Neuronal stem cell (in vitro differentiated cells): ENCODE results near the gene CCDC93.

Source experiments
- DNase-seq: peaks from one replicate; pipeline ENCODE4 v3.0.0-alpha.2; 2013; ENCODE audit warnings: low spot score
- H2AFZ ChIP-seq: one replicate; pipeline ENCODE4 v1.6.1; 2013; ENCODE audit warnings: mild to moderate bottlenecking, low read length, inconsistent platforms
- H2AK5ac ChIP-seq: 2 replicates; pipeline ENCODE4 v1.6.1; 2013; ENCODE audit warnings: low read depth, mild to moderate bottlenecking, inconsistent platforms, low read length, moderate library complexity, mixed read lengths
- H2BK120ac ChIP-seq: 2 replicates; pipeline ENCODE4 v1.6.1; 2013; ENCODE audit warnings: low read depth, mild to moderate bottlenecking, inconsistent platforms, low read length, moderate library complexity, mixed read lengths
- H2BK12ac ChIP-seq: one replicate; pipeline ENCODE4 v1.6.1; 2013; ENCODE audit warnings: low read length, inconsistent platforms
- H2BK15ac ChIP-seq: 2 replicates; pipeline ENCODE4 v1.6.1; 2013; ENCODE audit warnings: mild to moderate bottlenecking, low read length, inconsistent platforms, mixed read lengths
- H2BK5ac ChIP-seq: one replicate; pipeline ENCODE4 v1.6.1; 2013; ENCODE audit warnings: inconsistent platforms, mild to moderate bottlenecking, low read length, moderate library complexity
- H3K14ac ChIP-seq: one replicate; pipeline ENCODE4 v1.6.1; 2013; ENCODE audit warnings: low read length, inconsistent platforms
- H3K18ac ChIP-seq: 2 replicates; pipeline ENCODE4 v1.6.1; 2013; ENCODE audit warnings: low read length, inconsistent platforms
- H3K23ac ChIP-seq: 2 replicates; pipeline ENCODE4 v1.6.1; 2013; ENCODE audit warnings: low read depth, mild to moderate bottlenecking, mixed read lengths, low read length, inconsistent platforms; ENCODE audit not compliant: poor library complexity
- H3K27ac ChIP-seq: replicated peaks from 3 replicates; pipeline ENCODE4 v1.5.1; 2013; ENCODE audit warnings: low read length, inconsistent platforms
- H3K27me3 ChIP-seq, 3 experiments: 2 replicates each; pipeline ENCODE4 v1.6.1; 2013; ENCODE audit warnings: low read length in 3 of 3, mild to moderate bottlenecking in 2 of 3, inconsistent platforms in 1 of 3, low read depth in 1 of 3, mixed read lengths in 1 of 3, moderate library complexity in 1 of 3; ENCODE audit not compliant: control insufficient read depth in 3 of 3, insufficient read depth in 3 of 3
- H3K36me3 ChIP-seq, 2 donors: replicated peaks in 1 of 2; 2 replicates each; pipeline ENCODE4 v1.6.1; 2013; ENCODE audit warnings: low read length in 2 of 2; ENCODE audit not compliant: control insufficient read depth in 2 of 2, insufficient read depth in 2 of 2
- H3K4ac ChIP-seq: 2 replicates; pipeline ENCODE4 v1.6.1; 2013; ENCODE audit warnings: inconsistent platforms, mild to moderate bottlenecking, low read length, moderate library complexity
- H3K4me1 ChIP-seq, 2 donors: 1 replicate in 1 of 2; 2 replicates in 1 of 2; pipeline ENCODE4 v1.6.1; 2013; ENCODE audit warnings: low read length in 2 of 2, low read depth in 1 of 2; ENCODE audit not compliant: control insufficient read depth in 2 of 2, insufficient read depth in 1 of 2
- H3K4me2 ChIP-seq: one replicate; pipeline ENCODE4 v1.6.1; 2013; ENCODE audit warnings: mild to moderate bottlenecking, low read length, inconsistent platforms; ENCODE audit not compliant: insufficient read depth, poor library complexity, severe bottlenecking
- H3K4me3 ChIP-seq, 2 donors: 2 replicates each; pipeline ENCODE4 v1.5.1; 2013; ENCODE audit warnings: low read length in 2 of 2, mild to moderate bottlenecking in 2 of 2, inconsistent platforms in 1 of 2, moderate library complexity in 1 of 2
- H3K79me1 ChIP-seq: one replicate; pipeline ENCODE4 v1.6.1; 2013; ENCODE audit warnings: low read depth, mild to moderate bottlenecking, inconsistent platforms, low read length, moderate library complexity
- H3K9ac ChIP-seq: one replicate; pipeline ENCODE4 v1.6.1; 2013; ENCODE audit warnings: mild to moderate bottlenecking, low read depth, low read length, inconsistent platforms; ENCODE audit not compliant: poor library complexity
- H3K9me3 ChIP-seq, 2 donors: replicated peaks in 1 of 2; 2 replicates each; pipeline versions ENCODE3 to v1.6.1; 2013; ENCODE audit warnings: low read length in 2 of 2, mild to moderate bottlenecking in 2 of 2, inconsistent platforms in 1 of 2, low read depth in 1 of 2, mixed read lengths in 1 of 2, moderate library complexity in 1 of 2; ENCODE audit not compliant: control insufficient read depth in 2 of 2, insufficient read depth in 1 of 2
- H4K8ac ChIP-seq: one replicate; pipeline ENCODE4 v1.6.1; 2013; ENCODE audit warnings: low read depth, mild to moderate bottlenecking, inconsistent platforms, low read length, moderate library complexity
- H4K91ac ChIP-seq: one replicate; pipeline ENCODE4 v1.6.1; 2013; ENCODE audit warnings: low read length, low read depth, mild to moderate bottlenecking, inconsistent platforms; ENCODE audit not compliant: poor library complexity
- WGBS, 2 donors: extraction: QIAGEN DNeasy Blood & Tissue Kit; methylation state at CpG; one replicate each; pipeline ENCODE4 v1.1.7; 2013; ENCODE audit warnings: missing lambda C conversion rate in 2 of 2, mixed read lengths in 1 of 2; ENCODE audit not compliant: insufficient read length in 2 of 2, insufficient replicate concordance in 1 of 2; ENCODE audit errors: extremely low coverage in 2 of 2; 5-methylcytosine and 5-hydroxymethylcytosine counted together

CCDC93 gene

GRCh38 chr2:118059919-118060478 lies 46.1 kb upstream of the CCDC93 start:
- no peak overlapping the region for H3K4ac ChIP-seq
- no peaks in the 10 kb centered on the region for H3K9me3 ChIP-seq
- H3K23ac ChIP-seq = no peak overlapping the region
- H3K9ac ChIP-seq = no peak overlapping the region
- no peak for DNase-seq
- no peaks in the 10 kb centered on the region for H3K79me1 ChIP-seq
- H2AK5ac ChIP-seq = no peak overlapping the region
- no peak overlapping the region for H4K91ac ChIP-seq
- WGBS, 2 donors = 100% methylated on average over 1 of the region's 4 CpGs; no CpG with 5 or more reads in 1 of the 2 donors
- H2BK120ac ChIP-seq = no peak overlapping the region
- no peak overlapping the region for H4K8ac ChIP-seq
- H2BK5ac ChIP-seq = no peak overlapping the region
- no peaks in the 10 kb centered on the region for H3K36me3 ChIP-seq
- H3K4me2 ChIP-seq = no peak overlapping the region
- H3K4me3 ChIP-seq = no peak overlapping the region
- H3K4me1 ChIP-seq = peaks cover 0 to 3% of the 10 kb centered on the region in 2 donors
- H3K14ac ChIP-seq = no peak overlapping the region
- no peak overlapping the region for H2BK12ac ChIP-seq
- H3K27ac ChIP-seq = no peak overlapping the region
- H3K27me3 ChIP-seq = peaks cover 0 to 63% (median 0%) of the 10 kb centered on the region in 3 experiments
- H2AFZ ChIP-seq = no peak overlapping the region
- no peak overlapping the region for H2BK15ac ChIP-seq
- no peak overlapping the region for H3K18ac ChIP-seq

GRCh38 chr2:118058951-118059350 lies 45.1 kb upstream of the CCDC93 start:
- H2AK5ac ChIP-seq = no peak overlapping the region
- no peak overlapping the region for H3K23ac ChIP-seq
- H3K27me3 ChIP-seq = peaks cover 0 to 56% (median 0%) of the 10 kb centered on the region in 3 experiments
- H3K27ac ChIP-seq = no peak overlapping the region
- no peak overlapping the region for H2AFZ ChIP-seq
- H3K4me1 ChIP-seq = peaks cover 0 to 3% of the 10 kb centered on the region in 2 donors
- no peak for DNase-seq
- H2BK5ac ChIP-seq = no peak overlapping the region
- no peak overlapping the region for H3K9ac ChIP-seq
- no peak overlapping the region for H3K18ac ChIP-seq
- no peak overlapping the region for H4K8ac ChIP-seq
- H3K4ac ChIP-seq = no peak overlapping the region
- no peak overlapping the region for H3K4me2 ChIP-seq
- H2BK12ac ChIP-seq = no peak overlapping the region
- no peaks in the 10 kb centered on the region for H3K79me1 ChIP-seq
- WGBS, 2 donors = no CpG with 5 or more reads among the region's 3 CpGs
- no peaks in the 10 kb centered on the region for H3K9me3 ChIP-seq
- H2BK15ac ChIP-seq = no peak overlapping the region
- no peak overlapping the region for H3K4me3 ChIP-seq
- H3K14ac ChIP-seq = no peak overlapping the region
- no peaks in the 10 kb centered on the region for H3K36me3 ChIP-seq
- H4K91ac ChIP-seq = no peak overlapping the region
- H2BK120ac ChIP-seq = no peak overlapping the region

- H3K23ac ChIP-seq = no peak overlapping the region
- H3K4me1 ChIP-seq = peaks cover 0 to 3% of the 10 kb centered on the region in 2 donors
- no peak overlapping the region for H3K4me3 ChIP-seq
- no peak overlapping the region for H2AFZ ChIP-seq
- no peak overlapping the region for H2AK5ac ChIP-seq
- no peak for DNase-seq
- no CpG with 5 or more reads among the region's 3 CpGs for WGBS, 2 donors
- H4K8ac ChIP-seq = no peak overlapping the region
- H3K18ac ChIP-seq = no peak overlapping the region
- no peaks in the 10 kb centered on the region for H3K36me3 ChIP-seq
- no peak overlapping the region for H3K14ac ChIP-seq
- H2BK5ac ChIP-seq = no peak overlapping the region
- no peak overlapping the region for H3K4me2 ChIP-seq
- H2BK120ac ChIP-seq = no peak overlapping the region
- H3K9me3 ChIP-seq = no peaks in the 10 kb centered on the region
- no peak overlapping the region for H2BK15ac ChIP-seq
- no peak overlapping the region for H3K27ac ChIP-seq
- no peak overlapping the region for H3K9ac ChIP-seq
- H4K91ac ChIP-seq = no peak overlapping the region
- H3K79me1 ChIP-seq = no peaks in the 10 kb centered on the region
- H2BK12ac ChIP-seq = no peak overlapping the region
- H3K4ac ChIP-seq = no peak overlapping the region
- peaks cover 0 to 58% (median 0%) of the 10 kb centered on the region in 3 experiments for H3K27me3 ChIP-seq
Observed at GRCh38 chr2:118056801-118057200, 42.9 kb upstream of the CCDC93 start.

GRCh38 chr2:118056165-118056534 lies 42.3 kb upstream of the CCDC93 start:
- Histone ChIP-seq H4K8ac (no peak overlapping the region), H2AK5ac (peak overlapping the region; percentile 33), H3K14ac (no peak overlapping the region), H2BK12ac (no peak overlapping the region), H3K9me3 (no peaks in the 10 kb centered on the region), H3K4ac (no peak overlapping the region), H3K36me3 (no peaks in the 10 kb centered on the region), H3K4me3 (no peak overlapping the region), H2BK5ac (no peak overlapping the region), H3K9ac (no peak overlapping the region), H3K4me1 (peaks cover 0 to 6% of the 10 kb centered on the region in 2 donors), H2AFZ (no peak overlapping the region), H4K91ac (no peak overlapping the region), H2BK15ac (no peak overlapping the region), H3K79me1 (no peaks in the 10 kb centered on the region), H3K27ac (no peak overlapping the region), H3K23ac (no peak overlapping the region), H3K4me2 (no peak overlapping the region), H2BK120ac (no peak overlapping the region), H3K27me3 (peaks cover 0 to 63% (median 0%) of the 10 kb centered on the region in 3 experiments), H3K18ac (peak overlapping the region; percentile 42)
- DNase-seq = no peak
- WGBS, 2 donors = no CpG with 5 or more reads among the region's 3 CpGs
